ENCODE measurements around the gene ALK.

- TF ChIP-seq POLR2AphosphoS5 (IDR thresholded peaks at IDR 0.05) (no peak), CTCF (IDR thresholded peaks at IDR 0.05) (no peak)
Observed at GRCh38 chr2:29334706-29335105, 586.7 kb downstream of the ALK start.
